Smooth muscle cell (in vitro differentiated cells): Measurements from ENCODE around the gene MRPL9. TPM values are rescaled to one million over a fixed set of nuclear protein-coding genes. Genes with fewer than 3 reads are reported as not detected.
"Not testable (repeated sequence)": the region's sequence is repeated elsewhere in the genome, so short reads cannot be mapped to it uniquely, and the experiment has no call there.

Experiments
- DNase-seq: peaks from one replicate; lab custom pipeline; 2025; ENCODE audit not compliant: unreplicated experiment; lab: John Stamatoyannopoulos, UW
- H2AFZ ChIP-seq: fragments of 200-600 bp; sonication (generic); 2 replicates; pipeline ENCODE4 v1.6.0; 2016; ENCODE audit warnings: antibody characterized with exemption, low read depth, mild to moderate bottlenecking
- H3F3A ChIP-seq: fragments of 200-600 bp; sonication (generic); 2 replicates; pipeline ENCODE4 v1.6.0; 2017; ENCODE audit warnings: antibody characterized with exemption, low read depth
- H3K27ac ChIP-seq: fragments of 200-600 bp; sonication (generic); 2 replicates; pipeline ENCODE4 v1.5.1; 2016; ENCODE audit warnings: low read depth, mild to moderate bottlenecking
- H3K27me3 ChIP-seq: fragments of 200-600 bp; sonication (generic); 2 replicates; pipeline ENCODE4 v1.6.1; 2016; ENCODE audit warnings: low read depth, mild to moderate bottlenecking
- H3K36me3 ChIP-seq: fragments of 200-600 bp; sonication (generic); 2 replicates; pipeline ENCODE4 v1.5.1; 2016; ENCODE audit warnings: low read depth
- H3K4me1 ChIP-seq: fragments of 200-600 bp; sonication (generic); 2 replicates; pipeline ENCODE4 v1.5.1; 2016; ENCODE audit warnings: low read depth
- H3K4me2 ChIP-seq: fragments of 200-600 bp; sonication (generic); 2 replicates; pipeline ENCODE4 v1.6.0; 2016; ENCODE audit warnings: mild to moderate bottlenecking
- H3K4me3 ChIP-seq: fragments of 200-600 bp; sonication (generic); 2 replicates; pipeline ENCODE4 v1.5.1; 2016; ENCODE audit warnings: mild to moderate bottlenecking
- H3K79me2 ChIP-seq: fragments of 200-600 bp; sonication (generic); 2 replicates; pipeline ENCODE4 v1.6.0; 2016; ENCODE audit warnings: low read depth, mild to moderate bottlenecking
- H3K9ac ChIP-seq: fragments of 200-600 bp; sonication (generic); 2 replicates; pipeline ENCODE4 v1.6.0; 2016; ENCODE audit warnings: low read depth
- H3K9me3 ChIP-seq: fragments of 200-600 bp; sonication (generic); replicated peaks from 2 replicates; pipeline ENCODE4 v1.5.1; 2016; ENCODE audit warnings: low read depth
- H4K20me1 ChIP-seq: fragments of 200-600 bp; sonication (generic); 2 replicates; pipeline ENCODE4 v1.6.0; 2016; ENCODE audit warnings: low read depth
- WGBS: methylation state at CpG from one replicate; pipeline ENCODE4 v1.1.7; 2016; ENCODE audit warnings: low lambda C conversion rate; 5-methylcytosine and 5-hydroxymethylcytosine counted together
- polyA plus RNA-seq: library from polyadenylated mRNA; unstranded; fragments of >200 nt; fragmentation: Nextera tagmentation; extraction: Ambion mirVana; gene quantifications from 2 replicates; pipeline ENCODE4 v1.2.1, GENCODE V29; 2016
- total RNA-seq: library from RNA; depleted of rRNA; stranded (reverse); fragments of >200 nt; gene quantifications from 2 replicates; pipeline ENCODE4 v1.2.3, GENCODE V29; 2014
- TF ChIP-seq, protein P1 (sequence below): fragments of 200-600 bp; sonication (generic); IDR thresholded peaks from 2 replicates; pipeline ENCODE4 v1.5.1; 2017; ENCODE audit warnings: borderline replicate concordance, mild to moderate bottlenecking, antibody characterized with exemption; ENCODE audit not compliant: insufficient read depth, poor library complexity, severe bottlenecking

Gene MRPL9
- total and polyA plus RNA-seq, 2 experiments from 2014 or later: 109 to 151 TPM

DNA sequence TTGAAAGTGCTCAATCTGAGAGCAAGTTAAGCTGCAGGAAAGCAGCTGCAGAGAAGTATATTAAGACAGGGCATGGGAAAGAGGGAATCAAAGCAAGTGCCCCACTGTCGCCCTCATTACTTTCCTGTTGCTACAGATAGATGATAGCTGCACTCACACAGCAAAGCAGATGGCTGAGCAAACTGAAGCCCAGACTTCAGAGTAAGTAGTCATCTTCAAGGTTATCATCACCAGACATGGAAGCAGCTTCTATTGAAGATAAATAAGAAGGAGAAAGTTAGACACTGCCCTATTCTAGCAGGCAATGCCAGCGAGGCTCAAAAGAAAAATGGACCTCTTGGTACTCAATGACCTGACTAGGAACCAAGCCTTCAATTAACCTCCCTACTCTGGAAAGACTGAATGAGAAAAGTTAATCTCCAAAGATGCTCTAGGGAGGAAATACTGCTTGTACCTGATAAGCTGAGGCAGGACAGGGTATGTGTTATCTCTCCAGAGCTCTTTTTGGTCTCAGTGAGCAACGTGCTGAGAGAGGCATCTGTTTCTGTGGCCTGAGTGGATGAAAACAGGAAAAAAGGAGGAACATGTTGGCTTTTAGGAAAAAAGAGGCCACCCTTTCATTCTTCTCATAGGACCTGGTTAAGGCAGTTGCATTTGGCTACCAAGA is 11.1 kb upstream of the MRPL9 start:
- peak overlapping the region; percentile 85 for H3K27ac ChIP-seq
- no peaks in the 10 kb centered on the region for H4K20me1 ChIP-seq
- H3K9ac ChIP-seq: no peak overlapping the region
- WGBS: 50% methylated on average over 3 of the region's 3 CpGs
- no peaks in the 10 kb centered on the region for H3K27me3 ChIP-seq
- H3K9me3 ChIP-seq: no peaks in the 10 kb centered on the region
- H3K4me3 ChIP-seq: no peak overlapping the region
- H3F3A ChIP-seq: no peaks in the 10 kb centered on the region
- H3K79me2 ChIP-seq: no peaks in the 10 kb centered on the region
- no peak overlapping the region for H3K4me2 ChIP-seq
- no peak overlapping the region for H2AFZ ChIP-seq
- DNase-seq: no peak
- no peaks in the 10 kb centered on the region for H3K36me3 ChIP-seq
- TF ChIP-seq, protein P1, sequence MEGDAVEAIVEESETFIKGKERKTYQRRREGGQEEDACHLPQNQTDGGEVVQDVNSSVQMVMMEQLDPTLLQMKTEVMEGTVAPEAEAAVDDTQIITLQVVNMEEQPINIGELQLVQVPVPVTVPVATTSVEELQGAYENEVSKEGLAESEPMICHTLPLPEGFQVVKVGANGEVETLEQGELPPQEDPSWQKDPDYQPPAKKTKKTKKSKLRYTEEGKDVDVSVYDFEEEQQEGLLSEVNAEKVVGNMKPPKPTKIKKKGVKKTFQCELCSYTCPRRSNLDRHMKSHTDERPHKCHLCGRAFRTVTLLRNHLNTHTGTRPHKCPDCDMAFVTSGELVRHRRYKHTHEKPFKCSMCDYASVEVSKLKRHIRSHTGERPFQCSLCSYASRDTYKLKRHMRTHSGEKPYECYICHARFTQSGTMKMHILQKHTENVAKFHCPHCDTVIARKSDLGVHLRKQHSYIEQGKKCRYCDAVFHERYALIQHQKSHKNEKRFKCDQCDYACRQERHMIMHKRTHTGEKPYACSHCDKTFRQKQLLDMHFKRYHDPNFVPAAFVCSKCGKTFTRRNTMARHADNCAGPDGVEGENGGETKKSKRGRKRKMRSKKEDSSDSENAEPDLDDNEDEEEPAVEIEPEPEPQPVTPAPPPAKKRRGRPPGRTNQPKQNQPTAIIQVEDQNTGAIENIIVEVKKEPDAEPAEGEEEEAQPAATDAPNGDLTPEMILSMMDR: no peak
- no peaks in the 10 kb centered on the region for H3K4me1 ChIP-seq

DNA sequence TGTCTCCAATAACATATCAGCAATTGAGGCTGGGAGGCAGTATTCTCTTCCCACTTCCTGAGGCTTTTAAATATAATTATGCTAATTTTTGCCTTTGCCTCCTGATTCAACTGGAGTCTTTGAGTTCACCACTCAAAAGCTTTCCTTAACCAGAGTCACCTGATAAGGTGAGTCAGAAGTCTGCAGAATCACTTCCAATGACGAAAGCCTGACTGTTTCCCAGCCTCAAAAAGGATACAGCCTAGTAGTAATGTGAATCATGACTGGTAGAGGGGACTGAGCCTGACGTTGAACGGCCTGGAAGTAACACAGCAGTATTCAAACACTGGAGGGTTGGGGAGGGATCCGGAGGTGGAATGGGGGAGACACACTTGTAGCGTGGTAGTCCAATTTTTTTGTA is 10.4 kb upstream of the MRPL9 start:
- Histone ChIP-seq H3K4me1 (no peaks in the 10 kb centered on the region), H3K4me2 (no peak overlapping the region), H4K20me1 (no peaks in the 10 kb centered on the region), H3F3A (no peaks in the 10 kb centered on the region), H3K27me3 (no peaks in the 10 kb centered on the region), H3K9me3 (no peaks in the 10 kb centered on the region), H3K36me3 (no peaks in the 10 kb centered on the region), H3K9ac (peak overlapping the region; percentile 20), H3K27ac (peak overlapping the region; percentile 85), H3K79me2 (no peaks in the 10 kb centered on the region), H2AFZ (no peak overlapping the region), H3K4me3 (no peak overlapping the region)
- DNase-seq: no peak
- WGBS: 70% methylated on average over 5 of the region's 5 CpGs
- TF ChIP-seq, protein P1: no peak

DNA sequence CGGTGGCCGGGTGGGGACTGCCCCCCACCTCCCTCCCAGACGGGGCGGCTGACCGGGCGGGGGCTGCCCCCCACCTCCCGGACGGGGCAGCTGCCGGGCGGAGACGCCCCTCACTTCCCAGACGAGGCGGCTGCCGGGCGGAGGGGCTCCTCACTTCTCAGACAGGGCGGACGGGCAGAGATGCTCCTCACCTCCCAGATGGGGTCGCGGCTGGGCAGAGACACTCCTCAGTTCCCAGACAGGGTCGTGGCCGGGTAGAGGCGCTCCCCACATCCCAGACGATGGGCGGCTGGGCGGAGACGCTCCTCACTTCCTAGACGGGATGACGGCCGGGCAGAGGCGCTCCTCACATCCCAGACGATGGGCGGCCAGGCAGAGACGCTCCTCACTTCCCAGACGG is 6.0 kb upstream of the MRPL9 start:
- not testable (repeated sequence) for H4K20me1 ChIP-seq, H3K9ac ChIP-seq, H3K4me1 ChIP-seq, H3K4me3 ChIP-seq, H3K79me2 ChIP-seq, H3K36me3 ChIP-seq, DNase-seq, H3K9me3 ChIP-seq, H2AFZ ChIP-seq, H3F3A ChIP-seq, H3K4me2 ChIP-seq, H3K27me3 ChIP-seq, H3K27ac ChIP-seq
- WGBS: 94% methylated on average over 17 of the region's 34 CpGs

DNA sequence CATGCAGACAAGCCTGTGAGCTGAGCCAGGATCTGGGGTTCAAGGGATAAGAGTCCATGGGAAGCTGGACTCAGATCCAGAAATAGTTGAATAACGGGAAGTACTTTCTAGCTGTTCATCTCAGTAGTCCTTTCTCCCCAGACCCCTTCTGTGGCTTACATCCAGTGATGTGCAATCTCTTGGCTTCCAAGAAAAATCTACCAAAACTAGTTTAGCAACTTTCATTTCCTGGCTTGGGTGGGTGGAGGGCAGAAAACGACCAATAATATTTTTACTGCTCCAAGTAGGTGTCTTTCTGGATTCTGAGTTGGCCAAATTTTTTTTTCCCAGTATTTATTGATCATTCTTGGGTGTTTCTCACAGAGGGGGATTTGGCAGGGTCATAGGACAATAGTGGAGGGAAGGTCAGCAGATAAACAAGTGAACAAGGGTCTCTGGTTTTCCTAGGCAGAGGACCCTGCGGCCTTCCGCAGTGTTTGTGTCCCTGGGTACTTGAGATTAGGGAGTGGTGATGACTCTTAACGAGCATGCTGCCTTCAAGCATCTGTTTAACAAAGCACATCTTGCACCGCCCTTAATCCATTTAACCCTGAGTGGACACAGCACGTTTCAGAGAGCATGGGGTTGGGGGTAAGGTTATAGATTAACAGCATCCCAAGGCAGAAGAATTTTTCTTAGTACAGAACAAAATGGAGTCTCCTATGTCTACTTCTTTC is 5.2 kb upstream of the MRPL9 start:
- not testable (repeated sequence) for H3K4me1 ChIP-seq, H3K9ac ChIP-seq, H3F3A ChIP-seq, H2AFZ ChIP-seq, H3K4me2 ChIP-seq, H3K9me3 ChIP-seq, DNase-seq, H3K4me3 ChIP-seq, H3K36me3 ChIP-seq, H4K20me1 ChIP-seq, H3K27me3 ChIP-seq, H3K79me2 ChIP-seq, H3K27ac ChIP-seq
- 60% methylated on average over 3 of the region's 7 CpGs for WGBS
